GM12891 (cell line): ENCODE results near the gene KCNMB1.
"Not testable (repeated sequence)": the region's sequence is repeated elsewhere in the genome, so short reads cannot be mapped to it uniquely, and the experiment has no call there.

ENCODE experiments used
- POLR2A ChIP-seq: IDR thresholded peaks from 2 replicates; pipeline ENCODE4 v1.6.1; 2011; ENCODE audit warnings: low read depth, low read length, control low read depth
- POLR2AphosphoS5 ChIP-seq: IDR thresholded peaks from 2 replicates; pipeline ENCODE4 v1.6.1; 2011; ENCODE audit warnings: low read depth, low read length, control low read depth
- TAF1 ChIP-seq: IDR thresholded peaks from 2 replicates; pipeline ENCODE4 v1.6.1; 2011; ENCODE audit warnings: low read depth, low read length, control low read depth

- not testable (repeated sequence) for TF ChIP-seq POLR2A, POLR2AphosphoS5, TAF1
These were observed 12.6 kb downstream of the KCNMB1 start for GRCh38 chr5:170376526-170376925.
